ENCODE measurements around the gene NSD2. TPM values are rescaled to one million over a fixed set of nuclear protein-coding genes. Genes with fewer than 3 reads are reported as not detected.

The NSD2 gene
- total and polyA plus RNA-seq, 3 experiments from 2014 or later, result 9.0 to 152 (median 150) TPM

- peaks cover 0 to 3% (median 2%) of the 10 kb centered on the region in 3 donors for H3K4me1 Mint-ChIP-seq
- no peaks in the 10 kb centered on the region for H3K9me3 Mint-ChIP-seq
- H3K27ac Mint-ChIP-seq, result peak overlapping the region in 1 of 8 donors; percentile 66
- ChIA-PET POLR2A (interaction anchor here (0.6 kb wide), 1 partner anchor 151 kb away, joined by 3 read pairs; no protein-coding TSS in a partner anchor), CTCF (no interaction called here)
- peaks cover 35% of the 10 kb centered on the region for H3K36me3 ChIP-seq (ENCODE audit: insufficient read depth, low read length)
- H3K4me3 ChIP-seq (ENCODE audit: low read length), result no peak overlapping the region
- H3K36me3 Mint-ChIP-seq, result peaks cover 11 to 66% (median 17%) of the 10 kb centered on the region in 3 donors
- no peaks in the 10 kb centered on the region for H3K27me3 ChIP-seq (ENCODE audit: insufficient read depth, low read length, poor library complexity, severe bottlenecking)
- H3K9me3 ChIP-seq (ENCODE audit: low read length), result no peaks in the 10 kb centered on the region
- no peak overlapping the region for H3K27ac ChIP-seq (ENCODE audit: low read depth, low read length)
- H3K27me3 Mint-ChIP-seq, result no peaks in the 10 kb centered on the region
- H3K4me1 ChIP-seq (ENCODE audit: insufficient read depth, low read length), result peaks cover 4% of the 10 kb centered on the region
- peak in 1 of 5 donors; percentile 16 for DNase-seq
- no peak overlapping the region for H3K4me3 Mint-ChIP-seq
These were observed 93.2 kb downstream of the NSD2 start for GRCh38 chr4:1964443-1964842.

GRCh38 chr4:1964971-1965370 is 93.8 kb downstream of the NSD2 start:
- Histone ChIP-seq H3K4me1 (ENCODE audit: insufficient read depth, low read length) (peaks cover 4% of the 10 kb centered on the region), H3K4me3 (ENCODE audit: low read length) (no peak overlapping the region), H3K27ac (ENCODE audit: low read depth, low read length) (no peak overlapping the region), H3K27me3 (ENCODE audit: insufficient read depth, low read length, poor library complexity, severe bottlenecking) (no peaks in the 10 kb centered on the region), H3K36me3 (ENCODE audit: insufficient read depth, low read length) (peaks cover 31% of the 10 kb centered on the region), H3K9me3 (ENCODE audit: low read length) (no peaks in the 10 kb centered on the region)
- Mint-ChIP-seq H3K36me3 (peaks cover 10 to 67% (median 16%) of the 10 kb centered on the region in 3 donors), H3K4me3 (no peak overlapping the region), H3K27me3 (no peaks in the 10 kb centered on the region), H3K27ac (peak overlapping the region in 4 of 8 donors; percentile 3 to 66 (median 50)), H3K9me3 (no peaks in the 10 kb centered on the region), H3K4me1 (peaks cover 2 to 3% (median 3%) of the 10 kb centered on the region in 3 donors)
- ChIA-PET CTCF (no interaction called here), POLR2A (no interaction called here)
- DNase-seq, result no peak

GRCh38 chr4:1967512-1968149 is 96.4 kb downstream of the NSD2 start:
- POLR2A ChIA-PET, result no interaction called here
- CTCF ChIA-PET, result no interaction called here
- peak overlapping the region in 2 of 8 donors; percentile 38 to 64 for H3K27ac Mint-ChIP-seq

GRCh38 chr4:1968686-1969295 is 97.6 kb downstream of the NSD2 start:
- Mint-ChIP-seq H3K4me1 (peaks cover 2 to 3% (median 3%) of the 10 kb centered on the region in 3 donors), H3K9me3 (no peaks in the 10 kb centered on the region), H3K36me3 (peaks cover 0 to 61% (median 10%) of the 10 kb centered on the region in 3 donors), H3K27ac (peak overlapping the region in 3 of 8 donors; percentile 14 to 59 (median 36)), H3K4me3 (no peak overlapping the region), H3K27me3 (no peaks in the 10 kb centered on the region)
- Histone ChIP-seq H3K4me1 (ENCODE audit: insufficient read depth, low read length) (peaks cover 4% of the 10 kb centered on the region), H3K27ac (ENCODE audit: low read depth, low read length) (no peak overlapping the region), H3K9me3 (ENCODE audit: low read length) (no peaks in the 10 kb centered on the region), H3K27me3 (ENCODE audit: insufficient read depth, low read length, poor library complexity, severe bottlenecking) (no peaks in the 10 kb centered on the region), H3K4me3 (ENCODE audit: low read length) (no peak overlapping the region), H3K36me3 (ENCODE audit: insufficient read depth, low read length) (peaks cover 3% of the 10 kb centered on the region)
- peak in 1 of 5 donors; percentile 31 for DNase-seq
- POLR2A ChIA-PET, result no interaction called here
- CTCF ChIA-PET, result no interaction called here

More at GRCh38 chr4:1967512-1968149, 96.4 kb downstream of the NSD2 start:
- H3K27ac ChIP-seq (ENCODE audit: low read depth, low read length), result no peak overlapping the region
- H3K9me3 ChIP-seq (ENCODE audit: low read length), result no peaks in the 10 kb centered on the region
- H3K4me3 Mint-ChIP-seq, result no peak overlapping the region
- H3K9me3 Mint-ChIP-seq, result no peaks in the 10 kb centered on the region
- H3K27me3 ChIP-seq (ENCODE audit: insufficient read depth, low read length, poor library complexity, severe bottlenecking), result no peaks in the 10 kb centered on the region
- peaks cover 2 to 3% (median 3%) of the 10 kb centered on the region in 3 donors for H3K4me1 Mint-ChIP-seq
- DNase-seq, result peak in 1 of 5 donors; percentile 11
- H3K36me3 Mint-ChIP-seq, result peaks cover 0 to 60% (median 14%) of the 10 kb centered on the region in 3 donors
- no peak overlapping the region for H3K4me3 ChIP-seq (ENCODE audit: low read length)
- peaks cover 8% of the 10 kb centered on the region for H3K36me3 ChIP-seq (ENCODE audit: insufficient read depth, low read length)
- peaks cover 4% of the 10 kb centered on the region for H3K4me1 ChIP-seq (ENCODE audit: insufficient read depth, low read length)
- no peaks in the 10 kb centered on the region for H3K27me3 Mint-ChIP-seq

GRCh38 chr4:1969928-1970723 is 98.9 kb downstream of the NSD2 start:
- Mint-ChIP-seq H3K4me1 (peaks cover 0 to 3% (median 2%) of the 10 kb centered on the region in 3 donors), H3K27me3 (no peaks in the 10 kb centered on the region), H3K27ac (peak overlapping the region in 7 of 8 donors; percentile 24 to 97 (median 35)), H3K36me3 (peaks cover 0 to 66% (median 9%) of the 10 kb centered on the region in 3 donors), H3K4me3 (no peak overlapping the region), H3K9me3 (no peaks in the 10 kb centered on the region)
- peak in 1 of 5 donors; percentile 14 for DNase-seq
- H3K4me1 ChIP-seq (ENCODE audit: insufficient read depth, low read length), result no peaks in the 10 kb centered on the region
- ChIA-PET POLR2A (no interaction called here), CTCF (no interaction called here)
- no peak overlapping the region for H3K27ac ChIP-seq (ENCODE audit: low read depth, low read length)
- H3K4me3 ChIP-seq (ENCODE audit: low read length), result no peak overlapping the region
- no peaks in the 10 kb centered on the region for H3K9me3 ChIP-seq (ENCODE audit: low read length)
- H3K27me3 ChIP-seq (ENCODE audit: insufficient read depth, low read length, poor library complexity, severe bottlenecking), result no peaks in the 10 kb centered on the region
- H3K36me3 ChIP-seq (ENCODE audit: insufficient read depth, low read length), result no peaks in the 10 kb centered on the region

- peaks cover 0 to 66% (median 7%) of the 10 kb centered on the region in 3 donors for H3K36me3 Mint-ChIP-seq
- no peaks in the 10 kb centered on the region for H3K9me3 ChIP-seq (ENCODE audit: low read length)
These were observed 99.7 kb downstream of the NSD2 start for GRCh38 chr4:1970926-1971325.

GRCh38 chr4:1971456-1972200 is 100.4 kb downstream of the NSD2 start:
- Histone ChIP-seq H3K27me3 (ENCODE audit: insufficient read depth, low read length, poor library complexity, severe bottlenecking) (no peaks in the 10 kb centered on the region), H3K4me3 (ENCODE audit: low read length) (no peak overlapping the region), H3K9me3 (ENCODE audit: low read length) (no peaks in the 10 kb centered on the region), H3K36me3 (ENCODE audit: insufficient read depth, low read length) (peaks cover 9% of the 10 kb centered on the region), H3K4me1 (ENCODE audit: insufficient read depth, low read length) (no peaks in the 10 kb centered on the region), H3K27ac (ENCODE audit: low read depth, low read length) (no peak overlapping the region)
- ChIA-PET POLR2A (no interaction called here), CTCF (no interaction called here)
- Mint-ChIP-seq H3K27ac (peak overlapping the region in 3 of 8 donors; percentile 32 to 92 (median 39)), H3K4me1 (peaks cover 0 to 3% (median 0%) of the 10 kb centered on the region in 3 donors), H3K4me3 (peak overlapping the region in 1 of 7 donors; percentile 13), H3K36me3 (peaks cover 0 to 71% (median 7%) of the 10 kb centered on the region in 3 donors), H3K27me3 (no peaks in the 10 kb centered on the region), H3K9me3 (no peaks in the 10 kb centered on the region)
- peak in 1 of 5 donors; percentile 30 for DNase-seq

More at GRCh38 chr4:1970926-1971325, 99.7 kb downstream of the NSD2 start:
- Histone ChIP-seq H3K4me3 (ENCODE audit: low read length) (no peak overlapping the region), H3K36me3 (ENCODE audit: insufficient read depth, low read length) (peaks cover 2% of the 10 kb centered on the region), H3K4me1 (ENCODE audit: insufficient read depth, low read length) (no peaks in the 10 kb centered on the region), H3K27ac (ENCODE audit: low read depth, low read length) (no peak overlapping the region), H3K27me3 (ENCODE audit: insufficient read depth, low read length, poor library complexity, severe bottlenecking) (no peaks in the 10 kb centered on the region)
- no peak overlapping the region for H3K4me3 Mint-ChIP-seq
- no peaks in the 10 kb centered on the region for H3K27me3 Mint-ChIP-seq
- no peaks in the 10 kb centered on the region for H3K9me3 Mint-ChIP-seq
- no peak for DNase-seq
- H3K4me1 Mint-ChIP-seq, result peaks cover 0 to 3% (median 2%) of the 10 kb centered on the region in 3 donors
- H3K27ac Mint-ChIP-seq, result peak overlapping the region in 3 of 8 donors; percentile 29 to 51 (median 42)
- ChIA-PET CTCF (no interaction called here), POLR2A (no interaction called here)

All from CD8-positive, alpha-beta memory T cell (primary cell).